ENCODE data around the gene RTP3.
"Not testable (repeated sequence)": the region's sequence is repeated elsewhere in the genome, so short reads cannot be mapped to it uniquely, and the experiment has no call there.

RTP3 gene

DNA sequence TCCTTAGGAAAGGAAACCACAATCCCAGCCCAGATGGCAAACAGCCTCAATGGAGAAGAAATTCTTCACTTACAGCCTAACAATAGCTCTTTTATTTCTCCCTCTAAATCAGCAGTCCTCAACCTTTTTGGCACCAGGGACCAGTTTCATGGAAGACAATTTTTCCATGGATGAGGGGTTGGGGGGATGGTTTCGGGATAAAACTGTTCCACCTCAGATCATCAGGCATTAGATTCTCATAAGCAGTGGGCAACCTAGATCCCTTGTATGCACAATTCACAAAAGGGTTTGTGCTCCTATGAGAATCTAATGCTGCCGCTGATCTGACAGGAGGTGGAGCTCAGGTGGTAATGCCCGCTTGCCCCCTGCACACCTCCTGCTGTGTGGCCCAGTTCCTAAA, 50.8 kb downstream of the RTP3 start:
- not testable (repeated sequence) for DNase-seq (ENCODE audit: low read depth)

DNA sequence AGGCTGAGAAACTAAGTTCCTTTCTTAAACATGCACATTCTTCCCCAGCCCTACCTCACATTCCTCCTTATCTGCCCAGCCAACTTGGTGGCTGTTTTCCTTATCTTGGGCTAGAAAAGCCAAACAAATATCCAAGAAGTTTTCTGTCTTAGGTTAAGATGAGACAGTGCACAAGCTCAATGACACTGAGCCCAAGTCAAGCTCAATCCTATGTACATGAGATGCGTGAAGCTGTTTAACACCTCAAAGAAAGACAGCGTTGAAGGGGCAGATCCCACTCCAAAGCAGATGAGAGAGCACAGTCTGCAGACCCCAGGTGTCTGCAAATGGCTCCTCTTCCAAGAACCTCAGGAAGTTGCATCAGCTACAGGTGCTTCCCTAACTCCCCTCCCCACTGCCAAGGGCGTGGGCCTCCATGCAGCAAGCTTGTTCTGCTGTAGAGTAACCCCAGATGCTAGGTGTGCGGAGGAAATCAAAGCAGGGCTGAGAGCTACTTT, 51.7 kb downstream of the RTP3 start:
- no peak for DNase-seq (ENCODE audit: low read depth)

DNA sequence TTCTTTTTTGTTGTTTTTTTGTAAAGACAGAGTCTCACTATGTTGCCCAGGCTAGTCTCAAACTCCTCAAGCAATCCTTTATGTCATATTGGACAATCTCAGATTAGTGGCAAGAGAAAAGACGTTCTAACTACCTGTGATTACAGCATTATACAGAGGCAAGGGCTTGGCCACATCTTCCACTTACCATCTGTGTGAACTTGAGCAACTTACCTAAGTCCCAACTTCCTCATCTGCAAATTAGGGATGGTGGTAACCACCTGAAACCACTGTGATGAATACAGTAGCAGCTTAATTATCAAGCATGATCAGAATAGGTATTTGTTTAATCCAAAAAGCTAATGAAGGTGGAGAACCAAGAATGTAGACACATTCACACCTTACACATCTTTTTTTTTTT, 52.2 kb downstream of the RTP3 start:
- no peak for DNase-seq (ENCODE audit: low read depth)

Data from activated T-helper 9 cell treated with anti-CD3 and anti-CD28 coated beads, Interleukin-2, amount 50 U/mL, for 16 hours (primary cell).